GM12864 (cell line): ENCODE data around the gene SPI1.

Experiments used
- DNase-seq: peaks from one replicate; pipeline ENCODE4 v3.0.0-alpha.2; 2011; ENCODE audit warnings: low read depth
- H3K4me3 ChIP-seq: 2 replicates; pipeline ENCODE4 v1.5.1; 2011; ENCODE audit warnings: mild to moderate bottlenecking, low read depth, low read length, control low read depth
- CTCF ChIP-seq: IDR thresholded peaks from 2 replicates; pipeline ENCODE4 v1.5.1; 2011; ENCODE audit warnings: low read depth, mild to moderate bottlenecking, moderate library complexity, low read length, control low read depth, inconsistent platforms; ENCODE audit errors: missing control alignments

The SPI1 gene

GRCh38 chr11:47314992-47315391 is 63.4 kb downstream of the SPI1 start:
- H3K4me3 ChIP-seq = no peak overlapping the region
- TF ChIP-seq CTCF = no peak
- DNase-seq = no peak

- TF ChIP-seq CTCF = no peak
Measured at GRCh38 chr11:47308050-47308823, 70.1 kb downstream of the SPI1 start.

GRCh38 chr11:47306484-47306844 is 71.9 kb downstream of the SPI1 start:
- TF ChIP-seq CTCF = no peak

More at GRCh38 chr11:47308050-47308823, 70.1 kb downstream of the SPI1 start:
- H3K4me3 ChIP-seq = no peak overlapping the region
- no peak for DNase-seq

GRCh38 chr11:47305734-47306483 is 72.4 kb downstream of the SPI1 start:
- TF ChIP-seq CTCF = no peak
- no peak for DNase-seq

More at GRCh38 chr11:47306484-47306844, 71.9 kb downstream of the SPI1 start:
- no peak overlapping the region for H3K4me3 ChIP-seq
- DNase-seq = no peak

More at GRCh38 chr11:47305734-47306483, 72.4 kb downstream of the SPI1 start:
- H3K4me3 ChIP-seq = no peak overlapping the region
